ENCODE results near the gene CELSR1. TPM values are rescaled to one million over a fixed set of nuclear protein-coding genes. Genes with fewer than 3 reads are reported as not detected.

CELSR1 gene
- total RNA-seq, 2 donors from 2014 or later = 24.4 to 34.1 TPM

GRCh38 chr22:46528121-46528610 is 9.3 kb downstream of the CELSR1 start:
- Mint-ChIP-seq H3K27me3 (ENCODE audit: insufficient read depth) (no peaks in the 10 kb centered on the region), H3K27ac (no peak overlapping the region), H3K9me3 (no peaks in the 10 kb centered on the region), H3K4me1 (peaks cover 42% of the 10 kb centered on the region), H3K4me3 (no peak overlapping the region), H3K36me3 (ENCODE audit: low read depth) (peaks cover 24% of the 10 kb centered on the region)
- Histone ChIP-seq H3K27me3 (ENCODE audit: control insufficient read depth, insufficient read depth, low read length, poor library complexity, severe bottlenecking) (no peaks in the 10 kb centered on the region), H3K27ac (ENCODE audit: low read depth, low read length) (no peak overlapping the region), H3K9me3 (ENCODE audit: control insufficient read depth, low read length) (no peaks in the 10 kb centered on the region), H3K36me3 (ENCODE audit: control insufficient read depth, insufficient read depth, low read length) (peaks cover 12% of the 10 kb centered on the region), H3K9ac (ENCODE audit: extremely low read depth, low read length, poor library complexity, severe bottlenecking) (no peak overlapping the region), H3K4me1 (ENCODE audit: control insufficient read depth, insufficient read depth, low read length) (peaks cover 9% of the 10 kb centered on the region), H3K4me3 (ENCODE audit: low read length) (no peak overlapping the region)
- DNase-seq = peak; percentile 62
- WGBS, 2 experiments (ENCODE audit: insufficient coverage in 1 of 2, insufficient read length in 1 of 2) = 82 to 84% methylated on average over 7 to 14 of the region's 15 CpGs
- no peak for TF ChIP-seq CTCF (conservative IDR thresholded peaks at IDR 0.05)

- Histone ChIP-seq H3K36me3 (ENCODE audit: control insufficient read depth, insufficient read depth, low read length) (peaks cover 12% of the 10 kb centered on the region), H3K27me3 (ENCODE audit: control insufficient read depth, insufficient read depth, low read length, poor library complexity, severe bottlenecking) (no peaks in the 10 kb centered on the region), H3K9me3 (ENCODE audit: control insufficient read depth, low read length) (no peaks in the 10 kb centered on the region), H3K27ac (ENCODE audit: low read depth, low read length) (no peak overlapping the region), H3K9ac (ENCODE audit: extremely low read depth, low read length, poor library complexity, severe bottlenecking) (no peak overlapping the region), H3K4me3 (ENCODE audit: low read length) (no peak overlapping the region), H3K4me1 (ENCODE audit: control insufficient read depth, insufficient read depth, low read length) (peaks cover 5% of the 10 kb centered on the region)
- H3K4me1 Mint-ChIP-seq = peaks cover 27% of the 10 kb centered on the region
- peaks cover 19% of the 10 kb centered on the region for H3K36me3 Mint-ChIP-seq (ENCODE audit: low read depth)
- H3K9me3 Mint-ChIP-seq = no peaks in the 10 kb centered on the region
- TF ChIP-seq CTCF (conservative IDR thresholded peaks at IDR 0.05) = no peak
- peak overlapping the region; percentile 28 for H3K27ac Mint-ChIP-seq
- 86 to 93% methylated on average over 12 to 13 of the region's 13 CpGs for WGBS, 2 experiments (ENCODE audit: insufficient coverage in 1 of 2, insufficient read length in 1 of 2)
- no peak for DNase-seq
- H3K27me3 Mint-ChIP-seq (ENCODE audit: insufficient read depth) = no peaks in the 10 kb centered on the region
- no peak overlapping the region for H3K4me3 Mint-ChIP-seq
Measured at GRCh38 chr22:46526244-46526839, 11.1 kb downstream of the CELSR1 start.

DNA sequence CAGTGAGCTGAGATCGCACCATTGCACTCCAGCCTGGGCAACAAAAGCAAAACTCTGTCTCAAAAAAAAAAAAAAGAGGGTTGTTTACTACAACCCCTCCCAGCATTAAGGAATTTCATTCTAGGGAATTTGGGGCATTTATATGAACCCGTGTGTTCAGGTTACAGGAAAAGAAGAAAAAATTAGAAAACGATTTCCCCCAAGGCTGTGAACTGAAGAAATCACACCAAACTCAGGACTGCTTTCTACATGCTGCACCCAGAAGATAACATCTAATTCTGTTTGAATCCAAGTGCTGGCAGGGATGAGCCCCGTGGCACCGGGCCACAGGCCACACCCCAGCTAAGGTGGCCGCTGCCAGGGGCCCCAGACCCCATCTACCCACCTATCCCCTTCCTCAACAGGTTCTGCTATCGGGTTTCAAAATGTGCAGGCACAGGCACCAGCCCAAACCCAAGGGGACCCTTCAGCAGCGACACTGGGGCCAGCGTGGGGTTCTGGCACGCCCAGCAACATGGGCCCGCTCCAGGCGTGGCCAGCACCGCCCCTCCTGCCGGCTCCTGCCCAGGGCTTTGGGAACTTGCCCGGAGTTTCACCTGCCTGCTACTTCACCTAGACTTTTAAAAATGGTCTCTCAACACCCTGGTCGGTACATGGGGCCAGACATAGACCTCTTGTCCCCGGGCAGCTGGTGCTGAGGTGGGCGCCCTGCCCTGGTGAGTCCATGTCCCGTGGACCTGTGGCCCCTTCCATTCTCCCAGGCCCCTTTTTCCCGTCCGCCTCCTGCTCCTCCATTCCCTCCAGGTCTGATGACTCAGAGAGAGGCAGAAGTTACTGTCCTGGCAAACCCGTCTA is 11.8 kb downstream of the CELSR1 start:
- H3K27ac ChIP-seq (ENCODE audit: low read depth, low read length) = no peak overlapping the region
- H3K9me3 ChIP-seq (ENCODE audit: control insufficient read depth, low read length) = no peaks in the 10 kb centered on the region
- Mint-ChIP-seq H3K4me1 (peaks cover 23% of the 10 kb centered on the region), H3K9me3 (no peaks in the 10 kb centered on the region), H3K27ac (no peak overlapping the region), H3K27me3 (ENCODE audit: insufficient read depth) (no peaks in the 10 kb centered on the region), H3K4me3 (no peak overlapping the region), H3K36me3 (ENCODE audit: low read depth) (peaks cover 15% of the 10 kb centered on the region)
- no peak for TF ChIP-seq CTCF (conservative IDR thresholded peaks at IDR 0.05)
- no peaks in the 10 kb centered on the region for H3K27me3 ChIP-seq (ENCODE audit: control insufficient read depth, insufficient read depth, low read length, poor library complexity, severe bottlenecking)
- peaks cover 11% of the 10 kb centered on the region for H3K36me3 ChIP-seq (ENCODE audit: control insufficient read depth, insufficient read depth, low read length)
- 91 to 94% methylated on average over 14 to 22 of the region's 22 CpGs for WGBS, 2 experiments (ENCODE audit: insufficient coverage in 1 of 2, insufficient read length in 1 of 2)
- H3K9ac ChIP-seq (ENCODE audit: extremely low read depth, low read length, poor library complexity, severe bottlenecking) = no peak overlapping the region
- no peak for DNase-seq
- H3K4me1 ChIP-seq (ENCODE audit: control insufficient read depth, insufficient read depth, low read length) = peaks cover 5% of the 10 kb centered on the region
- no peak overlapping the region for H3K4me3 ChIP-seq (ENCODE audit: low read length)
